HG02973 (cell line): ENCODE results near the gene MIPEP.

ENCODE experiments used
- ATAC-seq: cut with Tn5 transposase; IDR thresholded peaks from one replicate; pipeline ENCODE4 v1.9.1; 2021; ENCODE audit warnings: moderate library complexity; ENCODE audit not compliant: unreplicated experiment

MIPEP gene

GRCh38 chr13:23722726-23723453 is 166.3 kb downstream of the MIPEP start:
- no peak for ATAC-seq

DNA sequence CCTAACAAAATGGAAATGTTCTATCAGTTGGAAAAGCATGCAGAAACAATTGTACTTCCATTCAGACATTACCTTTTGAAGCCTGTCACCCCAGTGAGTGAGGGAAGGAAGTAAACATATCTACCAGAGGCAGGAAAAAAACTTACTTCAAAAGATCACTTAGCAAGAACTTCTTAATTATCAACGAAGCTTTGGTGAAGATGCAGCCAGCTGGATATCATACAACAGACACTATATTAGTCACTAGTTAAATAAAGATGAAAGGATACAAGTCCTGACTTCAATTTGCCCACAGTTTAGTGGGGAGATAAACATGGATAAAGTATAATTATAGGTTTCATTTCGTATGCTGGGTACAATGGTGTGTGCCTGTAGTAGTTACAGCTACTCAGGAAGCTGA is 170.2 kb downstream of the MIPEP start:
- no peak for ATAC-seq

DNA sequence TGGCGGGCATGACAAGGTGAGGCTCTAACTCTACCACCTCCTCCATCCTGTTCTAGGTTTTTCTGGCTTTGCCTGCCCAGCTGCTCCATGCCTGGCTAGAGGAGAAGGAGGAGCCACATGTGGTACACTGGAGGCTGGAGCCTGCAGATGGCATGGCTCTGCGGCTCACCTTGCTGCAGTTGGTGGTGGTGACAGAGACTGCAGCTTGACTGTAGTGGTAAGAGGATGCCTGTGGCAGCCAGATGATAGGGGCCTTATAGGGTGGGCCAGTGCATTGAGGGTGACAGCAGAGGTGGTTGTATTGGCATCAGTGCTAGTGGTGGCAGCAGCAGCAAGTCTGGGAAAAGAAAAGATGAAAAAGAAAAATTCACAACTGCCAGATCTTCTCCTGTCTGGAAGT is 172.8 kb downstream of the MIPEP start:
- no peak for ATAC-seq

DNA sequence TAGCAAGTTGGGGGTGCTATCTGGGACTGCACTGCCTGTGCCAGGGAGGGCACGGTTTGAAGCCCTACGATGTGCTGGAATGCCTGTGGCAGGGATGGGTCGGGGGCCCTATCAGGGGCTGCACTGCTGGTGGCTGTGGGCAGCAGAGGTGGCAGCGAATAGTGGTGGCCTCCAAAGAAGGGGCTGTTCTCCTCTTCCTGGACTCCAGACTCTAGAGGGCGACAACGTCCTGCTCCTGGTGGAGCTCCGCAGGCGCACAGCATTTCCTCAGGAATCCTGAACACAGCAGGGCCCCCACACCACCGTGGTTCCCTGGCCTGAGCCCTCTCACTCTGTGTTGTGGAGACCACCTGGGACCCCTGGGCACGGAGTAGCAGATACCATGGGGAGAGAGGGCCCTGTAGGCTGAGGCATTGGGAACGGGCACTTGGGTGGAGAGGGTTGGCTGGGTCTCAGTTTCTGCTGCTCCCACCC is 173.4 kb downstream of the MIPEP start:
- ATAC-seq, result no peak

- ATAC-seq, result no peak
These were observed 174.0 kb downstream of the MIPEP start for GRCh38 chr13:23715092-23715761.

GRCh38 chr13:23714672-23715071 is 174.5 kb downstream of the MIPEP start:
- ATAC-seq, result no peak

DNA sequence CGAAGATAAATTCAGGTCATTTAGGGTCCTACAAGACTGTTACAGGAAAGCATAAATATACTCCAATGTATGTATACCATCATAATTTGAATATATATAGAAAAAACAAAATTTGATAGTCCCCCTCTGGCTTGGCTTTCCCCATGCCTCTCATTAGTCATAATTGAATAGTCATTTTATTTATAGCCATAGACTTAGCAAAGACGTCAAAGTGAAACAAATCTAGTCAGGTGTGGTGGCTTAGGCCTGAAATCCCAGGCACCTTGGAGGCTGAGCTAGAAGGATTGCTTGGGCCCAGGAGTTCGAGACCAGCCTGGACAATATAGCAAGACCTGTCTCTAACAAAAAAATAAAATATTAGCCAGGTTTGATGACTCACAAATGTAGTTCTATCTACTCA is 177.8 kb downstream of the MIPEP start:
- no peak for ATAC-seq

DNA sequence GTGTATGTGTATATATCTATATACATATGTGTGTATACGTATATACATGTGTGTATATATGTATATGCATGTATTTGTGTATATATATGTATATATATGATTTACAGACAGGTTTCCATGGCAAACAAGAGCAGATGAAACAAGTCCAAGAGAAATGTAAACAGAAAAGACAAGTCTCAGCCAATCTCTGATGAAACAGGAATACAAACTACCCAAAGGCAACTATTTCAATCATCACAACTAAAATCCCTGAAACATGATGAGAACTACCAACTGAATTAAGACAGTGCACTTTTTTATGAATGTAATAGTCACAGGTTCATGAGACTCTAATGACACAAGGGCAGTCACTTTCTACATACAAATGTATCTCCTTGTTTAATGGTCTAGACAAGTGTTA is 178.8 kb downstream of the MIPEP start:
- ATAC-seq, result no peak

DNA sequence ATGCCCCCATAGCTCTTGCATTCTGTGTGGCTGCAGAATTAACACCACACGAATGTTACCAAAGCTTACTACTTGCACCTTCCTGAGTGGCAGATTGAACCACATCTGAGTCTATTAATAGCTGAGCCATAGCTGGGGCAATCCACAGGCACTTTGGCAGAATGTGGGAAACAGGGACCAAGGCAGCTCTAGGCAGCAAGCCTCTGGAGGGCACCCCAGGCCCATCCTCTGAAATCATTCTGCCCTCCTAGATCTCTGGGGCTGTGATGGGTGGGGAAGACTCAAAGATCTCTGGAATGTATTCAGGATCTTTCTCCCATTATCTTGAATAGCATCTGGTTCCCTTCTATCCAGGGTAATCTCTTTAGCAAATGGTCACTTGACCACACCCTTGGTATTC is 179.7 kb downstream of the MIPEP start:
- no peak for ATAC-seq

- no peak for ATAC-seq
These were observed 181.5 kb downstream of the MIPEP start for GRCh38 chr13:23707674-23708073.

- ATAC-seq, result no peak
These were observed 183.6 kb downstream of the MIPEP start for GRCh38 chr13:23705583-23705982.

DNA sequence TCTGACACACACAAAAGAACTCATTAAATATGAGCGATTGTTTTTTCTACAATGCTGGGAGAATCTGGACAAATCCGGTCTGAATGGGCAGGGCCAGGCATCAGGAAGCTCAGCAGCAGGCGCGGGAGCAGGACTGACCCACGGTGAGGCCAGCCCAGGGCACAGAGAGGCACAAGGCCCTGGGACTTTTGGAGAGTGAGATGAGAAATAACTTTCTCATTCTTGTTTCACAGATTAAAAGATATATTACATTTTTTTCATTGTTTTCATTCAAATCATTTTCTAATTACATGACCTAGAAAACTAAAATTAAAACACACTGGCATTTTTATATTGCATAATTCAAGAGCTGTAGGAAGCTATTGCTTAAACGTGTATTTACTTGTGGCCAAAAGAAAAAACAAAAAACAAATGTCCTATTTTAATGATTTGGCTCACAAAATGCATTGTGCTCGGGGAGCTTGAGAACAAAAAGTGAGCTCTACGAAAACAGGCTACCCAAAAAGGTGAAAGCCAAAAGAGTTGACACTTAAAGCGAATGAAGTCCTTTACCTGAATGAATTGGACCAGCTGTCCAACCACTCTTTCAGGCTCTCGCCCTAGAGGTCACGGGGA is 185.8 kb downstream of the MIPEP start:
- ATAC-seq, result no peak

DNA sequence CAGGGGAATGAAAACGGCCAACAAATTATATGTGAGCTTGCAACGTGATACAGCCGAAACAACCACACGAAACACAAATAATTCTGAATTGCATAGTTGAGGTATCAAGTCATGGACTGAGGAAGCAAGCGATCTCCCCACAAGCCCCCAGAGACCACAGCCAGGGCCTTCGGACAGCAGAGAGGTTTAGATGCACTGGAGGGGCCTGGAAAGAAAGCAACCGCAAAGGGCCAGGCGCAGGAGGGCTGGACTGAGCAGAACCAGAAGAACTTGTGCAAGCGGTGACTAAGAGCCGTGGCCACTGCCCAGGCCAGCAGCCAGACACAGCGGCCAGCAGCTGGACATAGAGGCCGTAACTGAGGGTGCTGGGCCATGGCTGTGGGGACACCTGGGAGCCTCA is 187.6 kb downstream of the MIPEP start:
- ATAC-seq, result no peak

- no peak for ATAC-seq
These were observed 188.0 kb downstream of the MIPEP start for GRCh38 chr13:23701186-23701585.

- ATAC-seq, result no peak
These were observed 189.9 kb downstream of the MIPEP start for GRCh38 chr13:23699271-23699670.

DNA sequence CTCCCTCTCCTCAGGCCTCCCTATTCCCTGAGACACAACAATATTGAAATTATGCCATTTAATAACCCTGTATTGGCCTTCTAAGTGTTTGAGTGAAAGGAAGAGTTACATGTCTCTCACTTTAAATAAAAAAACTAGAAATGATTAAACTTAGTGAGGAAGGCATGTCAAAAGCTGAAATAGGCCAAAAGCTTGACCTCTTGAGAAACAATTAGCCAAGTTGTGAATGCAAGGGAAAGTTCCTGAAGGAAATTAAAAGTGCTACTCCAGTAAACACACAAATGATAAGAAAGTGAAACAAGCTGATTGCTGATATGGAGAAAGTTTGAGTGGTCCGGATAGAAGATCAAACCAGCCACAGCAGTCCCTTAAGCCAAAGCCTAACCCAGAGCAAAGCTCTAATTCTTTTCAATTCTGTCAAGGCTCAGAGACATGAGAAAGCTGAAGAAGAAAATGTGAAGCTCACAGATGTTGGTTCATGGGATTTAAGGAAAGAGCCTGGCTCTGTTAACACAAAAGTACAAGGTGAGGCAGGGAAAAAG is 191.4 kb downstream of the MIPEP start:
- ATAC-seq, result no peak

DNA sequence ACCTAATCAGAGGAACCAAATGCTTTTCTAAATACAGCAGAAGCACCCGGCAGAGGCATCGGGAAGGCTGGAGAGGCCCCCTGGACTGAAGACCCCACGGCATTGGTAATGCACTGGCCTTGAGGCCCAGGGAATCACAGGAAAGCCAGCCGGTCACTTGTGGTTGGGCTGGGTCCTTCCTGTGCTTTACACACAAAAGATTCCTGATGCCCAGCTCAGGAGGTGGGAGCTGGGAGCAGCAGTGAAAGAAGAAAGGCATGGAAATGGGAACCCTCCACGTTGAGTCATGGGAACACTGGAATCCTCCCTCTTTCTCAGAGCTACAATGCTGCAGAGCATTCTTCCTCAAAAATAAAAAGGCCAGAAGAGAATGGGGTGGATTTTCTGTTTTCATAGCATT is 192.6 kb downstream of the MIPEP start:
- ATAC-seq, result no peak

DNA sequence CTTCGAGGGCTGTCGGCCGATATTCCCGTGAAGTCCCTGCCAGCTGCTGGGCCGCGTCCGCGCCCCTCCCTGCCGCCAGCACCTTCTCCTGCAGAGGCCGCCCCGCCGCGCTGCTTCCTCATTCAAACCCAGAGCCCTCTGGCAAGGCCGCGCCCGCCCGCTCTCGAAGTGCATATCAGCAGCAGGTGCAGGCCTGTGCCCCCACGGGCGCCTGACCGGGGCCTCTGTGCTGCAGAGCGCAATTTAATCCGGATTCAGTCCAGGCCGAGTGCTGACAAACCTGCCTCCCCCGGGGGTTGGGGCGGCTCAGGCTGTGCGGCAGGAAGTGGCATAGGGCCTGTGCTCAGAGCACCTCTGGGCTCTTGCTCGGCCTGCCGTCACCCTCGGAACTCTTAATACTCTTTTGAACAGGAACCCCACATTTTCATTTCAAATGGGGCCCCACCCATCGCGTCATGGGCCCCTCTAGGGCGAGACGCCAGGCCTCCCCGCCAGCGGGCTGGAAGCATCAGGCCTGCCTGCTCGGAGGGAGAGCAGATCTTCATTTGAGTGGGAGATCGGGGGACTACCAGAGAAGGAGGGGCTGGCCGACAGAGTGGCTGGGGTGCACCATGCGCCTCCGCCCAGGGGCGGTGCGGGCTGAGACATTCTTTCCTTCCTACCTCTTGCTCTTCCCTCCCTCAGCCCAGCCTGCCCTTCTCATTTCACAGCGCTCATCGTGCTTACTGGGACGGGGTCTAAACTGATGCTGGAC is 193.3 kb downstream of the MIPEP start:
- ATAC-seq, result no peak

GRCh38 chr13:23695196-23695595 is 194.0 kb downstream of the MIPEP start:
- ATAC-seq, result no peak

- no peak for ATAC-seq
These were observed 196.4 kb downstream of the MIPEP start for GRCh38 chr13:23692816-23693215.

DNA sequence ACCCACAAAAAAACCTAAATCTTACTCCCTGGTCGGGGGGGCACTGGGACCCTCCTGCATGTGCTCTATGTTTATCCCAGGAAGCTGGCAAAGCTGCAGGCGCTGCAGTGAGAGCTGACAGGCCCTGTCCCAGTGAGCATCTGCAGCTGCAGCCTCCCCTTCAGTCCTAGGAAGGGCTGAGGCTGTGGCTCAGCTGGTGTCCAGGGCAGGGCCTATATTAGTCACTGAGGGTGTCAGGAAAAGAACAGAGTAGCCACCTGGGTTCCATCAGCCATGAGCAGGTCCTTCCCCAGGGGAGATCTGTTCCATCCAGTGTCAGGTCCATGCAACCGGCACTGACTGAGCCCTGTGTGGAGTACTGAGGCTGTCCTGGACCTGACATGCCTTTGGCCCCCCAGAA is 198.5 kb downstream of the MIPEP start:
- ATAC-seq, result no peak
